NCI-H82 treated with DMSO at 0.1 percent for 48 hours (cell line): ENCODE measurements around the gene ZNF691.
A peak's percentile ranks its signal among the peaks of the same experiment; 100 is the strongest.
"Not testable (repeated sequence)": the region's sequence is repeated elsewhere in the genome, so short reads cannot be mapped to it uniquely, and the experiment has no call there.

Source experiments
- DNase-seq: peaks from one replicate; lab custom pipeline; 2025; ENCODE audit not compliant: unreplicated experiment; lab: John Stamatoyannopoulos, UW

The ZNF691 gene

GRCh38 chr1:42846257-42847110 lies at the start of gene ZNF691:
Gene ZNF691 (plus strand): TSS chr1:42846613. CDS start chr1:42849659, 3,046 bp downstream.
- peak; percentile 96 for DNase-seq

- DNase-seq = no peak
Measured at GRCh38 chr1:42797414-42797813, 49.0 kb upstream of the ZNF691 start.

- no peak for DNase-seq
Measured at GRCh38 chr1:42797979-42798378, 48.4 kb upstream of the ZNF691 start.

- no peak for DNase-seq
Measured at GRCh38 chr1:42801832-42802473, 44.5 kb upstream of the ZNF691 start.

GRCh38 chr1:42806171-42806570 lies 40.2 kb upstream of the ZNF691 start:
- no peak for DNase-seq

- DNase-seq = no peak
Measured at GRCh38 chr1:42806593-42806992, 39.8 kb upstream of the ZNF691 start.

- peak; percentile 92 for DNase-seq
Measured at GRCh38 chr1:42807056-42807668, 39.3 kb upstream of the ZNF691 start.

- not testable (repeated sequence) for DNase-seq
Measured at GRCh38 chr1:42814815-42815214, 31.6 kb upstream of the ZNF691 start.

- no peak for DNase-seq
Measured at GRCh38 chr1:42815941-42816584, 30.4 kb upstream of the ZNF691 start.

GRCh38 chr1:42816585-42817439 lies 29.6 kb upstream of the ZNF691 start, which contains the start of the genes ERMAP and SVBP:
Gene ERMAP (plus strand): TSS chr1:42817122. CDS start chr1:42830449, 13,327 bp downstream.
Gene SVBP (minus strand): TSS chr1:42817397. CDS start chr1:42816544, 853 bp downstream.
- DNase-seq = peak; percentile 76

- no peak for DNase-seq
Measured at GRCh38 chr1:42817440-42817767, 29.0 kb upstream of the ZNF691 start.

GRCh38 chr1:42817976-42818375 lies 28.4 kb upstream of the ZNF691 start:
- no peak for DNase-seq

- no peak for DNase-seq
Measured at GRCh38 chr1:42820813-42821212, 25.6 kb upstream of the ZNF691 start.

- no peak for DNase-seq
Measured at GRCh38 chr1:42821690-42822089, 24.7 kb upstream of the ZNF691 start.

GRCh38 chr1:42822800-42823392 lies 23.5 kb upstream of the ZNF691 start:
- DNase-seq = no peak

GRCh38 chr1:42824481-42825035 lies 21.9 kb upstream of the ZNF691 start:
- DNase-seq = no peak

GRCh38 chr1:42825036-42825851 lies 21.2 kb upstream of the ZNF691 start:
- DNase-seq = no peak

- no peak for DNase-seq
Measured at GRCh38 chr1:42830631-42831030, 15.8 kb upstream of the ZNF691 start.

- DNase-seq = no peak
Measured at GRCh38 chr1:42831273-42831672, 15.1 kb upstream of the ZNF691 start.
